Suppressor macrophage treated with lipopolysaccharide for 4 hours (primary cell): Measurements from ENCODE around the gene POU5F1.
A peak's percentile ranks its signal among the peaks of the same experiment; 100 is the strongest.

Experiments
- DNase-seq: peaks from one replicate; pipeline ENCODE4 v3.0.0-alpha.2; 2020

Gene POU5F1

DNA sequence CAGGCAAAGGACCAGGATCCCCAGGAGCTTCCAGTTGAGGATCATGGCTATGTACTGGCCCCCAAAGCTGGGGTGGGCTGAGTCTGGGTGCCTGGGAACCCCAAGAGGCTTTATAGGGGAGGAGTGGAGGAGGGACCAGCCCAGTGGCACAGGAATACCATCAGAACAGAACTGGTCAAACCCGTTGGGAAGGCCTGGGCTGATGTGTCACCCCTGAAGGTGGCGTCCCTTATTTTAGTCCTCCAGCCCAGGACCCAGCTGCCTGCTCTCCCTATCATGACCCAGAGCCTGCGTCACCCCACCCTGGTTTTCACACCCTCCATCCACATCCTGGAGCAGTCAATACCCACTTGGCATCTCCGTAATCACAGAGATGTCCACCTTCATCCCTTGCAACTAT, 31.5 kb downstream of the POU5F1 start, which contains the start of gene PSORS1C2:
Gene PSORS1C2 (minus strand): TSS at position 85 of the 400 bp plus-strand sequence. CDS start 40 bp downstream, at position 45.
- DNase-seq: no peak

DNA sequence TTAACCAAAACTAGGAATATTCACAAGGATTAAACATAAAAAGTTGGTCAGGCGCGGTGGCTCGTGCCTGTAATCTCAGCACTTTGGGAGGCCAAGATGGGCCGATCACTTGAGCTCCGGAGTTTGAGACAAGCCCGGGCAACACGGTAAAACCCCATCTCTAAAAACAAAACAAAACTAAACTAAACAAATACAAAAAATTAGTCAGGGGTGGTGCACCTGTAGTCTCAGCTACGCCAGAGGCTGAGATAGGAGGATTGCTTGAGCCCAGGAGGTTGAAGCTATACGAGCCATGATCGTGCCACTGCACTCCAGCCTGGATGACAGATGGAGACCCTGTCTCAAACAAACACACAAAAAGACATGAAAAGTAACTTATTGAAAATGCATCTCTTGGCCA, 34.8 kb downstream of the POU5F1 start:
- DNase-seq: no peak

DNA sequence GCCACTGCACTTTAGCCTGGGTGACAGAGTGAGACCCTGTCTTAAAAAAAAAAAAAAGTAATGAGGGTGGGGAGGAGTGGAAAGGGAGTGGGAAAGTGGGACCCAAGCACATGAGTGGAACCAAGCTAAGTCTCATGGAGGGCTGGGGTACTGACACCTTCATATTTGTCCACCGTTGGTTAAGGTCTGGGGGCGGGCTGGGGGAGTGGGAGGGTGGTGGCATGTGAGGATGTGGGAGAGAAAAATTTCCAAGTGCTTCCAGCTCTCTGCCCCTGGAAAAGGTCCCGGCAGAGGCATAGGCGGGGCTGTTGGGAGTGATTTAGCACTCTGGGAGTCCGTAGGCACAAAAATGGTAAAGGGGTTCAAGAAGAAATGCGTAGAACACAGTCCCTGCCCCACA, 37.7 kb downstream of the POU5F1 start:
- DNase-seq: no peak

DNA sequence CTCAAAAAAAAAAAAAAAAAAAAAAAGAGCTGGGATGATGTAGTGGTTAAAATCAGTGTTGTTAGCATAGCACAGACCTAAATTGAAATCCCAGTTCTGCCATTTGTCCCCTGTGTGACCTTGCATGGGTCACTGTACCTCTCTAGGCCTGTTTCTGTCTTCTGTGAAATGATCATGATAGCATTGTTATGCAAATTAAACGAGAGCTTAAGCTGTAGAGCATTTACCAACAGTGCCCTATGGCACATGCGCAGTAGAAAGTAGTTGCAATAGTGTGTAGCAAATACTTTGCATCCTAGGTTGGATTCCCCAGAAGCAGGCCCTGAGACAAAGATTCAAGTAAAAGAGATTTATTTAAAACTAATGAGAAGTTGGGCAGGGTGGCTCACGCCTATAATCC, 38.9 kb downstream of the POU5F1 start:
- DNase-seq: no peak

DNA sequence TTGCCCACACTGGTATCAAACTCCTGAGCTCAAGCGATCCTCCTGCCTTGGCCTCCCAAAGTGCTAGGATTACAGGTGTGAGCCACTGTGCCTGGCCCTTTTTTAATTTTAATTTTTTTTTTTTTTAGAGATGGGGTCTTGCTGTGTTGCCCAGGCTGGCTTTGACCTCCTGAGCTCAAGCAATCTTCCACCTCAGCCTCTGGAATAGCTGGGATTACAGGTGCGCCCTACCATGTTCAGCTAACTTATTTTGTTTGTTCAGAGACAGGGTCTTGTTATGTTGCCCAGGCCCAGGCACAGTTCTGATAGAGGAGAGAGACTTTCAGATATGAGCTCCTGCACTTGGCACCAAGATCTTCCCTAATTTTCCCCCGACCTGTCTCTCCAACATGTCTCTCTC, 39.7 kb downstream of the POU5F1 start:
- no peak for DNase-seq

DNA sequence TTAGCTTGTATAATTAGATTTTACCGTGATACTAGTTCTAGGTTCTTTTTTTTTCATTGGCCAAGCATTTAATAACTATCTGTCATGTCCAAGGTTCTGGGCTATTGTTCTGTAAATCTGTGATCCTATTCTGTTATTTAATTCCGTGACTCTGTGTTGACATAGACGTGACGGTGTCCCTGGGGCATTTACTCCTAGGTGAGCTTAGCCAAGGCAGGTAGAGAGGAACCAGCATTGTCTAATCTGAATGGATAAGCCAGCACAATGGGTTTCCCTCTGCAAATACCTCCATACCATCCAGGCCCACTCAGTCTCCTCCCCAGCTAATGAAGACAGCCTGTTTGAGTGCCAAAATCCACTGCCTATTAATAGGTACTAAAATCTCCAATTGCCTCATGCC, 41.4 kb downstream of the POU5F1 start:
- no peak for DNase-seq

DNA sequence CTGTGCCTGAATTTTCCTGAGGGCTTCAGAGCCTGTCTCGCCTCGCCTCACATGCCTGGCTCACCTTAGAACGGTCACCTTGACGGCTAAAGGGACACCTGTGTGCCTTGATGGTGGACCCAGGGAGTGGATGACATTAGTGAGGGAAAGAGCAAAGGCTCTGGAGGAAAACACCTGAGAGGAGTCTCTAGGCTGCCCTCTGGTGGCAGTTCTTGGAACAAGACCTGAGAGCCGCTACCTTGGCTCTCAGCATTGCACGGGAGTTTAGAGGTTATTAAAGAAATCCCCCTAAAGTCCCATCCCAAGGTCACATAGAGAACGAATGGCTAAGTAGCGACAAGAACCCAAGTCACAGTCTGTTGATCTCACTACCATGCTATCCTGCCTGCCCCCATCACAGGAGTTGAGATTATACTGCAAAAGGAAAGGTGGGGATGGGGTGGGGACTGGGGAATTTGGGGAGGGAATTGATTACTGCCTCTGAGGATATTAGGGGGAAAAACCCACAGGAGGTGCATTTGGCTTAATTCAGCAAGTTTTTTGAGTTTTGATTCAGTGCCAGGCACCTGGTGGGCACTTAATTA, 42.3 kb downstream of the POU5F1 start:
- peak; percentile 52 for DNase-seq

DNA sequence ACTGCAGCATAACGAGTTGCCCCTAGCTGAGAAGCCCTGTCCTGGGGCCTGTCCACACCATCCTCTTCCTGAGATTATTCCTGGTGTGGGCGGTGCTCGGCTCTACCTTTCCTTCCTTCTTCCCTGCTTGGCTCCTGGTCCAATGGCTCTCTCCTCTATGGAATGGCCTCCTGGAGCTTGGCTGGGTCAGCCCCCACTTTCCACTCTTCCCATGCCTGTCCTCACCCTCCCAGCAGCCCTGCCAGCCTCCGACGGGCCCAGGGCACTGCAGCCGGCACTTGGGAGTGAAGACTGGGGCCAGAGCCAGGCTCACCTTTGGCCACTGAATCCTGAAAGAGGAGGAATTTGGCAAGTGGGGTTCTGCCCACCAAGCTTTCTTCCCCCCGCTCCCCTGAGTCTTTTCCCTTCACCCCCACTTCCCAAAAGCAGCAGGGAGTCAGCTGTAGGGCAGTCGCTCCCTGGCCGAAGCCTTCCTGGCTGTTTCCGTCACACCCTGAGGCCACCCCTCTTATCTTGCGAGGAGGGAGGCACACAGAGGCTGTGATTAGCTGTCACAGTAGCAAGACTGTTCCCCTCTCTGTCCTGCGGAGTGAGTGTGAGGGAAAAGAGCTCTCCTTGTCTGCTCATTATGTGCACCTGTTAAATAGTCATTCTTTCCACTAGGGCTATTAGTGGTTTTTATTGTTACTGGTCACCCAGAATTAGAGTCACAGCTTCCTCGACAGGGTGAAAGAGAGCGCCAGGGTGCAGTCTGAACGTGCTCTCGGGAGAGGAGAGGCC, 43.9 kb downstream of the POU5F1 start:
- DNase-seq: no peak

DNA sequence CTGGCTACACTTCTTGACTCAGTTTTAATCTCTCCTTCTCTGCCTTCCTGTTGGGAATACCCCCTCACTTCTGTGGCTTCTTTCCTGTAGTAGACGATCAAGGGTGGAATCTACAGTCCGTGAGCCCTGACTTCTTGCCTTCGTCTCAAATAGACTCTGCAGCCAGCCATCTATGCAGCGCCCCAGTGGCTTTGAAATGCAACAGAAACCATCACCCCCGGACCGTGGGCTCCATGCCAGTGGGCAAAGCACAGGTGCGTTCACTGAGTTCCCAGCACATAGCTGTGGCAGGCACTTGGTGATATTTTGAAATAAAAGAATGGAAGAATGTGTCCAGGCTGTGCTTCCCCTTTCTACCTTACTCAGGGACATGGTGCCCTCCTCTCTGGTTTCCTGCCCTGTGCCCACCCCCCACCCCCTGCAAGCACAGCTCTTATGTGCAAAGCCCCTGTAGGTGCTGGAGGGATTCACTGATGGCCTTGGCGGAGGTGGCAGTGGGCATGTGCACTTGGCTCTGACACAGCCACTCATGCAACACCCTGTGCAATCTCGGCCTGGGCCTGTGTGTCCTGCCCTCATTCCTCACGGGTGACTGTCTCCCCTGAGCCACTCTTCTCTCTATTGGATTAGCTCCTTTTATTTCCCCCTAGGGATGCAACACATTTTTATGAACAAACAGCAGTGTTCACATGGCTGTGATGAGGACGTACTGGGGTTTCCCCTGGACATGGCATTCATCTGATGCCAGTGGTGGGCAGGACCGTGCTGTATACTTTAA, 44.7 kb downstream of the POU5F1 start:
- no peak for DNase-seq

DNA sequence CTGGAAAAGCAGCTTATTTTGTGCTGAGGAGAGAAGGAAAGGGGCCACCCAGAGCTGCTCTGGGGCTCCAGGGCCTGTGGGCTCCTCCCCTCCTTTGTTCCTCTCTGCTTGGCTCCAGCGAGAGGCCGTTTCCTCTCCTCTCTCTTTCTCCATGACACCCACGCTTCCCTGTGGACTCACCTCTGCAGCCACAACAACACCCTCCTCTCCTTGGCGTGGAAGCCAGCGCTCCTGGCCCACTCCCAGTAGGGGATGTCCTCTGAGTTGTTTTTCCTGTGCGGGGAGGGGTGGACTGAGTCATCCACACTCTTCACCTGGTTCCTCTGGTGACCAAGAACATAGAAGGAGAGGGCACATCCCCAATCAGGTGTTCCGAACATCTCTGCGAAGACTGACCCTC, 45.3 kb downstream of the POU5F1 start:
- no peak for DNase-seq

DNA sequence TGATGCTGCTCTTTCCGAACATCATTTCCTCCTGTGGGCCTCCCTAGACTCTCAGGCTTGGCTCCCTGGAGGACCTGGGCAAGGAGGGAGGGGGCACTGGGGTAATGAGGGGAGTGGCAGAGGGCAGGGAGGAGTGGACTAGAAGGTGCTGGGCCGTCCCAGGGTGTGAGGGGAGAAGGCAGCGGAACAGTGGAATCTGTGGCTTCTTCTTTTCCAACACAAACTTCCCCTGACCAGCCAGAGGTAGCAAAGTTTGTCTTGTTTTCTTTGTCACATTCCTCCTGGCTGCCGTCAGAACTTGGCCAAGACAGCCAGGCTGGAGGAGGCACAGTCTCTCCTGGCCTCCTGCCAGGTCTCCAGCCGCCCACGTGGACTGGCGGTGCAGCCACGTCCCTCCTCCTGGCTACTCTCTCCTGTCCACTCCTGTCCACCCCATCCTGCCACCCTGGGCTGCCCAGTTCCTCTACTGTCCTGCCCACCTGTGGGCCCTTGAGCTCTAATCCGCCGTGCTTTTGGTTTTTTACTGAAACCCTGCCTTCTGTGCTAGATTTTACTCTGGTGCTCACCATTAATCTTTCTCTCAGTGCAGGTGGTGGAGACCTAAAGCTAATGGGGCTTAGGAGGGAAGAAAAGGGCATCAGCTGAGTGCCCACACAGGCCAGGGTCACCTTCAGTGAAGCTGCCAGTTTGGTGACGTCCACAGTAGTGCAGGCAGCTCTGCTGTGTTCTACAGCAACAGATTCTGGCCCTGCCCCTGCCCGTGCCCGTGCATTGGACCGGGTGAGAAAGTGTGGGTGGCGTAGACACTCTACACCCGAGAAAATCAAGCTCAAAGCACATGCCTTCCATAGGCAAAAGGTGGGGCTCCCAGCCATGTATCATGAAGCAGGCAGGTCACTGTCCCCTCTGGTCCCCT, 47.4 kb downstream of the POU5F1 start:
- no peak for DNase-seq

DNA sequence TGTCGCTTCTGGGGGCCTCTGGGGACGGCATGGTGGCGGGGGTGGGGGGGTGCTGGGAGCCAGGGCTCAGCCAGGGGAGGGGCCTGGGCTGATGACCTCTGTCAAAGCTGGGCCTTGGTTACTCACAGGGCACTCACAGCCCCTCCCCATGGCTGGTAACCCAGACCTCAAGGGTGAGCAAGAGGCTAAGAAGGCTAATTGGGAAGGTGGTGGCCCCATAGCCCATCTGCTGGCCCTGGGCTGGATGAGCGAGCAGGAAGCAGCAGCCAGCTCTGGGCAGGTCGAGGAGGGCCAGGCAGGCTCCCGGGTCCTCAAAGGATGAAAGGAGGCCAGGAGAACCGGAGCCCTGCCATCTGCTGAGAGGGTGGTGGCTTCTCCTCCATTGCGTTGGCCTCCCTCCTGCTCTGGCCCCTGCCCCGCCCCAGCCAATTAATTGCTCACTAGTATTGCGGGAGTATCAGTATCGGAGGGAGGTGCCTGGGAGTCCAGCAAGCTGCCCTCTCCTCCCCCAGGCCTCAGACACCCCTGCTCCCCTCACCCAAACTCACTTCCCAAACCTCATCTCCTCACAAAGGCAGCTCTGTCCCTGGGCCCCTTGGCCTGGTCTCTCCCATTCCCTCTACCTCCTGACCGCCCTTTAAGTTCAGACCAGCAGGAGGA, 49.2 kb downstream of the POU5F1 start:
- no peak for DNase-seq

DNA sequence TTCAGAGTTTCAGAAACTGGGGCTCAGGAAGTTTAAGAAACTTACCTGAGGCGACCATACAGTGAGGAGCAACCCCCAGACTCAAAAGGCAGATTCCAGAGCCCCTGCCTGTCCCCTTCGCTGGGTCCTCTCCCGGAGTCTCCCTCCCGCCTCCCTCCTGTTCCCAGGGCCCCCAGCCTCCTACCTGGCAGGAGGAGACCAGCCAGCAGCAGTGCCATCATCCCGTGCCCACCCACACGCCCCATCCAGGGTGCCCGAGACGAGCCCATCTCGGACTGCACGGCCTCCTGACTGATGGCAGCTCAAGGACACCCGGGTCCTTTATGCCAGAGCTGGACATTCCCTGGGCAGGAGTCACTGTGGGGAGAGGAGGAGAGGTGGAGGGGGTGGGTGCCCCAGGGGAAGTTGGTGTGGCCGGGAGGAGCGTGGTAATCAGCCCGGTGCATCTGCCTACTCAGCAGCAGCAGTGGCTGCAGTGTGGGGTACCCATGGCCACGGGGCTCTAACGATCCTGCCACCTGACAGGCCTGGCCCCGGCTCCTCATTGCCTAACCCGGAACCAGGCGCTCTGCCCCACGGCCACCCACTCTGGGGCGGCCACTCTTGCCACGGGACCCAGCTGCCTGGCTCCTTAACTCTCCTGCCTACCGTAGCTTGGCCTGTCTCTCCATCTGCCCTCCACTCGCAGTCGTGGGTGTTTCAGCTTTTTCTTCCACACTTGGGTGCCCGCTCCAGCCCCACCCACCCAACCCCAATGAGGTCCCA, 50.1 kb downstream of the POU5F1 start, which contains the start of gene CDSN:
Gene CDSN (minus strand): TSS at position 296 of the 765 bp plus-strand sequence. CDS start 27 bp downstream, at position 269.
- DNase-seq: no peak

DNA sequence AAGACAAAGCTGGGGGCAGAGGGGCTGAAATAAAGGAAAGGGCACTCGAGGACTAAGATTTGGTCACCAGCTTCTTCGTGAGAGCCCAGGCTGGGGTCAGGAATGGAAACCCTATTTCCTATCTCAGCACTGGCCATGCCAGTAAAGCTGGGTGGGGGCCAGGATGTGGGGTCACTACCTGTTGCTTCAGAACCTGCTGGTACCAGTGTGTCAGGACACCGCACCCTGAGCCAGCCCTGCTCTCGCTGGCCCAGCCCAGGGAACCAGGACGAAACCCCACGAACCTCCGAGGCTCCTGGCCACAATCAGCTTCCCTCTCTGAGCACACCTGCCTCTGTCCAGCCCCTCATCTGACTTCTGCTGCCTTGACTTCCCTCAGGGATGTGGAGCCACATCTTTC, 52.3 kb downstream of the POU5F1 start:
- DNase-seq: no peak

DNA sequence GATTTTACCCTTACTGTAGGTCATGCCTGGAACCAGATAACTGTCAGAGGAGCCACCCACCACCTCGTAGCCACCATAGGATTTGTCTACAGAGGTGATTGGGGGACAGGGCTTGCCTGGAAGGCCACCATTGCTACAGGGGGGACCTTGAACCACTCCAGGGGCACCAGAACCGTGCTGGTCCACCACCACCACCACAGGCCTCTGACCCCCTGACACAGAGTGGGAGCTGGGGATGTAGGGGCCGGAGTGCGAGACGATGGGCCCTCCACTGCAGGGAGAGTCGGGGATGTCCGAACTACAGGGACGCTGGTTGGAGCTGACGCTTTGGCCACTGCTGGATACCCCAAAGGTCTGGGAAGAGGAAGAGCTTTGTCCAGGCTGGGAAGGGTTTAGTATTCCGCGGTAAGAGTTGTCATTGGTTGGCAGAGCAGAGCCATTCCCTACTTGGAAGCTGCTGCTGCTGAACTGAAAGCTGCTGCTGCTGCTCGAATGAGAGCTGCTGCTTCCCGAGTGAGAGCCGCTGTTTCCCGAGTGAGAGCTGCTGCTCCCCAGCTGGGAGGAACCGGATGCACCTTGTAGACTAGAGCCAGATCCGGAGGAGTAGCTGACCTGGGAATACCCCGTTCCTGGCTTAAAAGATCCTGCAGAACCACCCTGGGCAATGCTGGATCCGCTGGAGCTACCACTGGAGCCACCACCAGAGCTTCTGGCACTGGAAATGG, 53.7 kb downstream of the POU5F1 start:
- no peak for DNase-seq

DNA sequence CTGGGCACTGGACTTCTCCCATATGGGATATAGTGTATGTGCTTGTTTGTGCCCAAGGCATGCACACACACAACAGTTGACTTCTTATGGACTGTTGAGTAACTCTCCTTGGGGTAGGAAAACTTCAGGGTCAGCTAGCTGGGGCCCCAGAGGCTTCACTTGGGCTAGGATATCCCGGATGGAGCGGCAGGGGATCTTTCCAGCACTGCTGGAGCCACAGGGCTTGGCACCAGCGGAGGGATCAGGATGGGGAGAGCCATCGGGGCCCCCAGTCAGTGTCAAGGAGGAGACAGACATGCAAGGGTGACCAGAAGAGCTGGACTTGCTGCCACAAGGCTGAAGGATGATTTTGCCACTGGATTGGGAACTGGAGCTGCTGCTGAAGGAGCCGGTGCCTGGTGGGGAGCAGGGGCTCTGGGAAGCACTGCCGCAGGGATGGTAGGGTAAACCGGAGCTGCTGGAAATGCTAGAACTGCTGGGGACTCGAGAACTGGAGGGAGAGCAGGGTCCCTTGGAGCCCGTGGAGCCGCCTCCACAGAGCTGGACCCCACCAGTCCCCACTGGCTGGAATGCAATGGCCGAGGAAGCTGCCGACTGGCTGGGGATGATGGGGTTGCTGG, 54.4 kb downstream of the POU5F1 start:
- DNase-seq: no peak

DNA sequence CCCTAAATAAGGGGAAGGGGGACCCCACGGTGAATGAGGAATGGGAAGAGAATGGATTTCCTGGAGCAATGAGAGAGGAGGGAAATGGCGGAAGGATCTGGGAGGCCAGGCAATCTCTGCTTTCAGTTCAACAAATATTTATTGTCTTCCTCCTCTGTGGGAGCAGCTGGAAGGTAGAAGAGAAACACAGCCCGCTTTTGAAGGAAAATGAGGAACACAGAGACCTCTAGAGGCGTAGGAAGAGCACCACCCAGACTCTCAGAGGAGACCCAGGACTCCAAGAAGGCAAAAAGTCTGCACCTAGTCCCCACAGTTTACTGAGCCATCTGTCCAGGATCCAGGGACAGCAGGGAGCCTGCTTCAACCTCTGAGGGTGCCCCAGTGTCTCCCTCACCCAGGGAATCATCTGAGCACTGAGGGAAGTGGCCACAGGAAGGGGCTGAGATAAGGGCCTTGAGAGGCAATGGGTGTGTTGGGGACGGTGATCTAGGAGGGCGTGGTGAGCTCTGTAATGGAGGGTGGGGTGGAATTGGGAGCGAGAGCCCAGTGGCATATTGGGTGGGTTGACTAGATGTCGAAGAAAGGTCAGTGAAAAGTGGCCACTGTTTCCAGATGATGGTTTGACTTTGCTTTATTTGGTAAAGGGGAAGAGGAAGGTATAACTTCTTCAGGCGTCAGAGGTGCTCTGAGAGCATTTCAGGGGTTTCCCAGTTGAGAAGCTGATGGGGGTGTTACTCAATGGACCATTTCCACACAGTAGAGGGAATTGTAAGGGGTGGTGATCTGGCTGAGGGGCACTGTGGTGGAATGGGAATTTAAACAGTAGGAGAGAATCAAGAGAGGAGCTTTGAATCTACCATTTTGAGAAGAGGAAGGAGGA, 55.3 kb downstream of the POU5F1 start:
- DNase-seq: no peak

DNA sequence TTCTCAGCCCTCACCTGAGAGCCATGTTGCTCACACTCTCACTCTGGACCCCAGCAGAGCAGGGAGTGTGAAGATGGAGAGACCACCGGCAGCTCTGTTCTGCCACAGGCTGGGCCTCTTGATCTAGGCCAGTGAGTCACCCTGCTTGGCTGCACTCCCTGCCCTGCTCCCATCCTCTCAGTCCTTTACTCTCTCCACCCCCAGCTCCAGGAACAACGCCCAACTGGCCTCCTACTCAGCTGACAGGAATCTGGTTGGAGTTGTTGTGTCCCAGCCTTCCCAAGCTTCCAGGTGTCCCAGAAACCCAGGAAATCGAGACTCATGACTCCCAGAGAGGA, 56.0 kb downstream of the POU5F1 start, which contains the start of gene PSORS1C1:
Gene PSORS1C1 (plus strand): TSS at position 260 of the 338 bp plus-strand sequence. CDS start 14,833 bp downstream, outside the sequence.
- no peak for DNase-seq
